ENCODE results near the gene KIDINS220. TPM values are rescaled to one million over a fixed set of nuclear protein-coding genes. Genes with fewer than 3 reads are reported as not detected.

KIDINS220 gene
- total and polyA plus RNA-seq, 2 of the 13 experiments (the other 11 are each of a cell fraction or from before 2014, with no cell fraction given), result 25.2 to 32.3 TPM

GRCh38 chr2:8796878-8797550 lies 40.4 kb downstream of the KIDINS220 start:
- Histone ChIP-seq H4K20me1 (ENCODE audit: insufficient read depth, low read length) (no peaks in the 10 kb centered on the region), H3K4me3 (replicated peaks in 1 of 3; ENCODE audit: insufficient read depth in 1 of 3, low read depth in 2 of 3, low read length in 3 of 3) (no peak overlapping the region), H3K27me3 (ENCODE audit: control insufficient read depth in 1 of 2, insufficient read depth in 2 of 2, low read length in 2 of 2) (no peaks in the 10 kb centered on the region), H3K9ac (ENCODE audit: insufficient read depth, low read depth, low read length) (no peak overlapping the region), H3K9me3 (ENCODE audit: low read length) (no peaks in the 10 kb centered on the region), H2AFZ (ENCODE audit: low read length) (no peak overlapping the region), H3K36me3 (replicated peaks in 1 of 2; ENCODE audit: control insufficient read depth in 1 of 2, insufficient read depth in 2 of 2, low read length in 2 of 2) (peaks cover 24 to 64% of the 10 kb centered on the region in 2 experiments), H3K27ac (ENCODE audit: extremely low read length, insufficient read depth, low read length) (no peak overlapping the region), H3K4me1 (ENCODE audit: insufficient read depth, low read length) (no peaks in the 10 kb centered on the region), H3K79me2 (ENCODE audit: insufficient read depth, low read length) (no peaks in the 10 kb centered on the region), H3K4me2 (ENCODE audit: low read depth, low read length) (no peak overlapping the region)
- in situ Hi-C loops (cut with HindIII; ENCODE audit: extremely low pct_ligation_motif_present, low pct_unique_long_range_greater_than_20kb), result no loop called here
- ATAC-seq (no peak), DNase-seq (ENCODE audit: low spot score) (no peak), FAIRE-seq (no peak)
- no peak for TF ChIP-seq ZNF691 (CRISPR knock-in tag; IDR thresholded peaks at IDR 0.05; ENCODE audit: borderline replicate concordance, low read depth)
- no peak for TF ChIP-seq ATF3 (CRISPR knock-in tag; IDR thresholded peaks at IDR 0.05)
- no peak for TF ChIP-seq IRX3 (CRISPR knock-in tag; IDR thresholded peaks at IDR 0.05; ENCODE audit: borderline replicate concordance, low read depth)
- no peak for TF ChIP-seq MIER2 (CRISPR knock-in tag; IDR thresholded peaks at IDR 0.05)
- no peak for TF ChIP-seq KLF9 (CRISPR knock-in tag; IDR thresholded peaks at IDR 0.05; ENCODE audit: low read depth)
- TF ChIP-seq FOSL2 (CRISPR knock-in tag; IDR thresholded peaks at IDR 0.05), result no peak
- no peak for TF ChIP-seq SETDB1 (CRISPR knock-in tag; IDR thresholded peaks at IDR 0.05; ENCODE audit: borderline replicate concordance)
- TF ChIP-seq ATAD3A (CRISPR knock-in tag; IDR thresholded peaks at IDR 0.05), result no peak
- no peak for TF ChIP-seq PCBP2 (optimal IDR thresholded peaks at IDR 0.05; ENCODE audit: low read depth, low read length, poor library complexity, severe bottlenecking)
- no peak for TF ChIP-seq ZNF530 (CRISPR knock-in tag; IDR thresholded peaks at IDR 0.05; ENCODE audit: low read depth)
- 97% methylated on average over 6 of the region's 6 CpGs for WGBS (ENCODE audit: low lambda C conversion rate)
- intact Hi-C loops (cut with micrococcal nuclease; ENCODE audit: unreplicated experiment), result no loop called here
- ChIA-PET POLR2A (no interaction called here), CTCF (ENCODE audit: low intra/inter-chr PET ratio, low total read pairs) (no interaction called here)
- BruUV-seq (replicated peaks), result no TSS peak

Measured in HepG2 (cell line).